Parathyroid adenoma (tissue), 2 donors: ENCODE measurements around the gene ITPKB.
"Not testable (repeated sequence)": the region's sequence is repeated elsewhere in the genome, so short reads cannot be mapped to it uniquely, and the experiment has no call there.

Experiments
- H2AFZ ChIP-seq: fragments of 300-600 bp; sonication (generic); one replicate; pipeline ENCODE4 v1.7.0; 2017; ENCODE audit warnings: antibody characterized with exemption, mild to moderate bottlenecking
- H3K27ac ChIP-seq: fragments of 300-600 bp; sonication (generic); one replicate; pipeline ENCODE4 v1.7.0; 2017
- H3K27me3 ChIP-seq: fragments of 300-600 bp; sonication (generic); one replicate; pipeline ENCODE4 v1.7.0; 2017; ENCODE audit warnings: low read length; ENCODE audit not compliant: control insufficient read depth, insufficient read depth
- H3K36me3 ChIP-seq: fragments of 300-600 bp; sonication (generic); one replicate; pipeline ENCODE4 v1.7.0; 2017; ENCODE audit warnings: low read length; ENCODE audit not compliant: control insufficient read depth, insufficient read depth
- H3K4me1 ChIP-seq: fragments of 300-600 bp; sonication (generic); one replicate; pipeline ENCODE4 v1.7.0; 2017; ENCODE audit warnings: control low read depth
- H3K4me2 ChIP-seq: fragments of 300-600 bp; sonication (generic); one replicate; pipeline ENCODE4 v1.7.0; 2017; ENCODE audit warnings: low read length
- H3K4me3 ChIP-seq: fragments of 300-600 bp; sonication (generic); one replicate; pipeline ENCODE4 v1.7.0; 2017; ENCODE audit warnings: low read depth, low read length
- H3K79me2 ChIP-seq: fragments of 300-600 bp; sonication (generic); one replicate; pipeline ENCODE4 v1.7.0; 2017; ENCODE audit warnings: control low read depth
- H3K9ac ChIP-seq: fragments of 300-600 bp; sonication (generic); one replicate; pipeline ENCODE4 v1.7.0; 2017; ENCODE audit warnings: mild to moderate bottlenecking
- H3K9me3 ChIP-seq: fragments of 300-600 bp; sonication (generic); one replicate; pipeline ENCODE4 v1.7.0; 2017; ENCODE audit warnings: low read length; ENCODE audit not compliant: control insufficient read depth
- TF ChIP-seq, protein P1 (sequence below): fragments of 300-600 bp; sonication (generic); IDR thresholded peaks from one replicate; pipeline ENCODE4 v1.7.0; 2017; ENCODE audit warnings: antibody characterized with exemption, mild to moderate bottlenecking
- donor health status: primary hyperparathyroidism.

Gene ITPKB

DNA sequence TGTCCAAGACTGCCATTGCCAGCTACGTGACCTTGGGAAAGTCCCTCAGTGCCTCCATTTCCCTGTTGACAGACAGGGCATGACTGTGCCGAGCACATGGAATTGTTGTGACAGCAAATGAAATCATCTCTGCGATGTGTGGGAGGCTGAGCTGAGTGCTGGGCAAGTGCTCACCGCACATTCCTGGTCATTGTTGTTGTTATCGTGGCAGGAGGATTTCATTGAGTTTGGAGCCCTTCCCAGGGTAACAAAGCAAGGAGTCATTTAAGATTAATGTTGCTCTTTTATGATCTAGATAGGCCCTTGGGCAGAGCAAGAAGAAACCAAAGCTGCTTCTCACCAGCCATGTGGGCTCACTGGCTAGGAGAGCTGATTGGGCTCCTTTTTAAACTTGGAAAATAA, 39.6 kb upstream of the ITPKB start:
- Histone ChIP-seq H3K9ac (no peak overlapping the region), H3K27me3 (no peaks in the 10 kb centered on the region), H3K27ac (no peak overlapping the region), H3K9me3 (no peaks in the 10 kb centered on the region), H3K79me2 (no peaks in the 10 kb centered on the region), H2AFZ (no peak overlapping the region), H3K4me2 (peak overlapping the region; percentile 13), H3K4me3 (no peak overlapping the region), H3K36me3 (no peaks in the 10 kb centered on the region), H3K4me1 (no peaks in the 10 kb centered on the region)
- TF ChIP-seq, protein P1, sequence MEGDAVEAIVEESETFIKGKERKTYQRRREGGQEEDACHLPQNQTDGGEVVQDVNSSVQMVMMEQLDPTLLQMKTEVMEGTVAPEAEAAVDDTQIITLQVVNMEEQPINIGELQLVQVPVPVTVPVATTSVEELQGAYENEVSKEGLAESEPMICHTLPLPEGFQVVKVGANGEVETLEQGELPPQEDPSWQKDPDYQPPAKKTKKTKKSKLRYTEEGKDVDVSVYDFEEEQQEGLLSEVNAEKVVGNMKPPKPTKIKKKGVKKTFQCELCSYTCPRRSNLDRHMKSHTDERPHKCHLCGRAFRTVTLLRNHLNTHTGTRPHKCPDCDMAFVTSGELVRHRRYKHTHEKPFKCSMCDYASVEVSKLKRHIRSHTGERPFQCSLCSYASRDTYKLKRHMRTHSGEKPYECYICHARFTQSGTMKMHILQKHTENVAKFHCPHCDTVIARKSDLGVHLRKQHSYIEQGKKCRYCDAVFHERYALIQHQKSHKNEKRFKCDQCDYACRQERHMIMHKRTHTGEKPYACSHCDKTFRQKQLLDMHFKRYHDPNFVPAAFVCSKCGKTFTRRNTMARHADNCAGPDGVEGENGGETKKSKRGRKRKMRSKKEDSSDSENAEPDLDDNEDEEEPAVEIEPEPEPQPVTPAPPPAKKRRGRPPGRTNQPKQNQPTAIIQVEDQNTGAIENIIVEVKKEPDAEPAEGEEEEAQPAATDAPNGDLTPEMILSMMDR: no peak

- Histone ChIP-seq H3K4me2 (no peak overlapping the region), H3K27me3 (no peaks in the 10 kb centered on the region), H3K4me3 (no peak overlapping the region), H3K36me3 (no peaks in the 10 kb centered on the region), H3K4me1 (no peaks in the 10 kb centered on the region), H3K9ac (no peak overlapping the region), H2AFZ (no peak overlapping the region), H3K9me3 (no peaks in the 10 kb centered on the region), H3K27ac (no peak overlapping the region), H3K79me2 (no peaks in the 10 kb centered on the region)
- TF ChIP-seq, protein P1: no peak
Measured at GRCh38 chr1:226776975-226777374, 37.9 kb upstream of the ITPKB start.

DNA sequence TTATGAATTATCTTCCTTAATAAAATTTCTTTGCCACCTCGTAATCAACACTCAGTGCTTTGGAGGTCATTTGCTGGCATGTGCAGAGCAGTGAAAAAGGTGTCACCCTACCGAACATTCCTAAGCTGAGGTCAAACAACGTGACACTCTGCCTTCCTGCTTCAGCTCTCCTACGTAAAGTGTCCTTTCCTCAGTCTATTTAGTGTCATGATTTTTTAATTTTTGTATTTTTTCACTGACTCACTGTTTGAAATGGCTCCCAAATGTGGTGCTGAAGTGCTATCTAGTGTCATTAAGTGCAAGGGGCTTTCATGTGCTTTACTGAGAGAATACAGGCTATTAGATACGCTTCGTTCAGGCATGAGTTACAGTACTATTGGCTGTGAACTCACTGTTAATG, 37.0 kb upstream of the ITPKB start:
- no peaks in the 10 kb centered on the region for H3K4me1 ChIP-seq
- H3K27me3 ChIP-seq: no peaks in the 10 kb centered on the region
- no peaks in the 10 kb centered on the region for H3K36me3 ChIP-seq
- no peak overlapping the region for H3K4me2 ChIP-seq
- TF ChIP-seq, protein P1: no peak
- H3K79me2 ChIP-seq: no peaks in the 10 kb centered on the region
- no peak overlapping the region for H3K9ac ChIP-seq
- H2AFZ ChIP-seq: no peak overlapping the region
- H3K27ac ChIP-seq: no peak overlapping the region
- H3K4me3 ChIP-seq: no peak overlapping the region
- no peaks in the 10 kb centered on the region for H3K9me3 ChIP-seq

DNA sequence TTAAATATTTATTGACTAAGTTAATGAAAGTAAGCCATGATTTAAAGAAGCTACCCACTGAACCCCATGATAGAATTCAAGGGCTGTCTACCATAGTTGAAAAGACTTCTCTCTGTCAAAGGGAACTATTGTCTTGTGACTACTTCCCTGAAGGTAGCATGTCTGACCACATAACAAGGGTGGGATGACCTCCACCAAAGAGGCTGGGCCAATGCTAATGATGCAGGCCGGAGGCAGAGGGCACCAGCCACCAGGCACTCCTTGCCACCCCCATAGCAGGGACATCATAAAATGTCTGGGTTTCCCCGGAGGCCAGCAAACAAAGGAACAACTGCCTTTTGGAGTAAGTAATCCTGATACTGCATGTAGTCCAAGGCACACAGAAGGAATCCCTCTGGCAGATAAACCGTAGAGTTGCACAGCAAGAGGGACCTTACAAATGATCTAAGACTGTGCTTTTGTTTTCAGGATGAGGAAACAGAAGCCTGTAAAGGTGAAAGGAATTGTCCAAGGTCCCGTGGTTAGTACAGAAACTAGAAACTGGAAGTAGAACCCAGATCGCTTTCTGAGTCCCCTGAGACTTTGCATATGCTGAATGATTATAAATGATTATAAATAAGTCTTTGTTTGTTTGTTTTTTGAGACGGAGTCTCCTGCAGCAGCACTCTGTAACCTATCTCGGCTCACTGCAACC, 33.5 kb upstream of the ITPKB start:
- no peaks in the 10 kb centered on the region for H3K36me3 ChIP-seq
- no peak overlapping the region for H3K9ac ChIP-seq
- no peak overlapping the region for H2AFZ ChIP-seq
- H3K79me2 ChIP-seq: no peaks in the 10 kb centered on the region
- TF ChIP-seq, protein P1: no peak
- no peak overlapping the region for H3K27ac ChIP-seq
- H3K4me1 ChIP-seq: no peaks in the 10 kb centered on the region
- no peak overlapping the region for H3K4me3 ChIP-seq
- no peaks in the 10 kb centered on the region for H3K27me3 ChIP-seq
- H3K4me2 ChIP-seq: no peak overlapping the region
- H3K9me3 ChIP-seq: no peaks in the 10 kb centered on the region

- H3K4me3 ChIP-seq, H3K9me3 ChIP-seq, H3K4me1 ChIP-seq, H3K36me3 ChIP-seq, H3K9ac ChIP-seq, H2AFZ ChIP-seq, H3K27ac ChIP-seq, H3K4me2 ChIP-seq, H3K27me3 ChIP-seq, H3K79me2 ChIP-seq: not testable (repeated sequence)
Measured at GRCh38 chr1:226767170-226767569, 28.1 kb upstream of the ITPKB start.
